HG03095 (cell line): Measurements from ENCODE around the gene ARRDC2.

Experiments
- ATAC-seq: cut with Tn5 transposase; IDR thresholded peaks from one replicate; pipeline ENCODE4 v1.9.1; 2021; ENCODE audit warnings: moderate library complexity; ENCODE audit not compliant: unreplicated experiment

ARRDC2 gene

DNA sequence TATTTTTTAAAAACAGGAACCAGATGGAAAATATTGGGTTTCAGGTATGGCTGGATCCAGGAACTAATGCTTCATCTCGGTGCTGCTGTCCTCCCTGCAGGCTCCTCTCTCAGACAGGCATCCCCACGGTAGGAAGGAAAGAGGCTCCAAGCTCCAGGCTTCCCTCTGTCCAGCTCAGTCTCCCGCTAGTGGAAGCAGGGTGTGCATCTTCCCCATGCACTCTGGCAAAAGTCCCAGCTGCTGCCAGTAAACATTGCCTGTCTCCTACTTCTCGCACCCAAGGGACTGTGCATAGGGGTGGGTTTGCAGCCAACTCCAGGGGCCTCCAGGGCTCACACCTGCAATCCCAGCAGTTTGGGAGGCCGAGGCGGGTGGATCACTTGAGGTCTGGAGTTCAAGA, 49.6 kb downstream of the ARRDC2 start:
- ATAC-seq, result no peak

DNA sequence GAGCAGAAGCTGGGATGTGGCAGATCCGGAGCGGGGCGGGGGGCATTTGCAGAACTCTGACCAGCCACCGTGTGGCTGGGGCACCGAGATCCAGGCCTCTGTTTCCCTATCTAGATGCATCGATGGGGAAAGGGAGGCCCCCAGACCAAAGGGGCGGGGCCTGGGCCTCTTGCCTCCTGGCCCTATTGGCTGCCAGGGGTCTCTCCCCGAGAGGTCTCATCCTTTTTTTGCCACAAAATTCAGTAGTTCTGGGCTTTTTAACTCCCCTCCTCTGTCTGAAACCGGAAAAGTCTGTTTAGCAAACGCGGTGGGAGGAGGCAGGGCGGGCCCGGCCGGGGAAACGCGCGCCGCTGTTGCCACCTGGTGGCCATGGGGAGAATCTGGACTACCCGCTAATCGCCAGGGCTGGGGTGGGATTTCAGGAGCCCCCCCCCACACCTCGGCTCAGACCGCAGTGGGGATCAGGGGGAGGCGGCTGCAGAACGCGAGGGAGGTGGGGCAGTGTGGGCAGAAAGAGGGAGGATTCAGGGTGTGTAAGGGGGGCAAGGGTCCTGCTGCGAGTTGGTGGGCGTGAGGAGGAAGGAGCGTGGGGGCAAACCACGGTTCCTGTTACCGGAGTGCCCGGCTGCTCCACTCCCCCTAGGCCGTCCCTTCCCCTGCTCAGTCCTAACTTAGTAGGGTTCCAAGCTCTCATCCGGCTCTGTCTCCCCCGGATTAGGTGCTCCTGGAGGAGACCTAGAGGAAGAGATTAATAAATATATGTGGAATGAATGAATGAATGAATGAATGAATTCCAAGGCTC, 50.4 kb downstream of the ARRDC2 start:
- no peak for ATAC-seq

- ATAC-seq, result no peak
Measured at GRCh38 chr19:18059297-18059696, 51.3 kb downstream of the ARRDC2 start.

DNA sequence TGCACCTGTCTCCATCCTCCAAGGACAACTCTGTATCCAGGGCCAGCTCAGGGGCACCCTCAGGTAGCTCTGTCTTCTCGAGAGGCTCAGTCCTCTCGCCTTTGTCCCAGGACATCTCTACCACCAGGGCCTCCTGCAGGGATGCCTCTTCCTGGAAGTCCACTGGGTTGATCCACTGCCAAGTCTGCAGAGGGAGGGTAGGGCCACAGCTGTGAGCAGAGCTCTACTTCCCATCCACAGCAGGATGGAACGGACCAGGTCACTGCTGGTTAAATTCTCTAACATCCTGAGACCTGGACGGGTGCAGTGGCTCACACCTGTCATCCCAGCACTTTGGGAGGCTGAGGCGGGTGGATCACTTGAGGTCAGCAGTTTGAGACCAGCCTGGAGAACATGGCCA, 51.9 kb downstream of the ARRDC2 start:
- no peak for ATAC-seq

- ATAC-seq, result no peak
Measured at GRCh38 chr19:18060472-18060871, 52.5 kb downstream of the ARRDC2 start.

DNA sequence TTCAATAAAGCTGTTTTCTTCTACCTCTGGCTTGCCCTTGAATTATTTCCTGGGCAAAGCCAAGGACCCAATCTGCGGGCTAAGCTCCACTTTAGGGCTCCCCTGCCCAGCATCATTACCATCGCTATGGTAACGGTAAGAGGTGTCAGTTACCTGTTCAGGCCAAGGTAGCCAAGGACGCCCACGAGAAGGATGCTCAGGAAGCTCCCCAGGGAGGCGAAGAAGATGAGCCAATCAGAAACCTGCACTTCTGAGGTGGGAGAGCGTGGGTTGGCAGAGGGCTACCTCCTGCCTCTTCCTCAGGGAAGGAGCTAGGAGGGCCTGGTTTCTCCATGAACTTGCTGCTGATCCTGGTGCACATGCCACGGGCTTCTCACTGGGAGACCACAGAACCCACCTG, 54.1 kb downstream of the ARRDC2 start:
- ATAC-seq, result no peak

DNA sequence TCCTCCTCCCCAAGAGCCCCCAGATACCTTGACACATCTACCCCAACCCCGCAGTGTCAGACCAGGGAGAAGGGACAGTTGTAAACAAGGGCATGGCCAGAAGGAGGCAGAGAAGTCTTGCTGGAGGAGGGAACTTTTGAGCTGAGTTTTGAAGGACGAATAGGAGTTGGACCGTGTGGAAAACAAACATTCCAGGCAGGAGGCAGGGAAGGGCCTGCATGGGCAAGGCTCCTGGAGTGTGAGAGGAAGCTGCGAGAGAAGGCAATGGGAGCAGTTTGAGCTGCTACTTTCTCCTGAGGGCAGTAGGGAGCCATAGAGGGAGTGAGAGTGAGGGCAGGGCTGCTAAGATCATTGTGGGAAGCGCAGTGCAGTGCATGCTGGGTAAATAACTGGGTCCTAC, 55.5 kb downstream of the ARRDC2 start:
- ATAC-seq, result no peak
